ENCODE measurements around the gene TGOLN2. TPM values are rescaled to one million over a fixed set of nuclear protein-coding genes. Genes with fewer than 3 reads are reported as not detected.
"Not testable (repeated sequence)": the region's sequence is repeated elsewhere in the genome, so short reads cannot be mapped to it uniquely, and the experiment has no call there.

Gene TGOLN2
- polyA plus RNA-seq, 3 donors = 68.2 to 157 (median 111) TPM

GRCh38 chr2:85318222-85319074 is 9.3 kb downstream of the TGOLN2 start:
- peak overlapping the region; percentile 30 to 71 for H3K27ac ChIP-seq (ENCODE audit: low read depth in 1 of 2, low read length in 2 of 2)
- H3K4me1 ChIP-seq (ENCODE audit: control insufficient read depth in 1 of 2, insufficient read depth in 2 of 2, low read length in 2 of 2) = peaks cover 48 to 55% of the 10 kb centered on the region in 2 donors

DNA sequence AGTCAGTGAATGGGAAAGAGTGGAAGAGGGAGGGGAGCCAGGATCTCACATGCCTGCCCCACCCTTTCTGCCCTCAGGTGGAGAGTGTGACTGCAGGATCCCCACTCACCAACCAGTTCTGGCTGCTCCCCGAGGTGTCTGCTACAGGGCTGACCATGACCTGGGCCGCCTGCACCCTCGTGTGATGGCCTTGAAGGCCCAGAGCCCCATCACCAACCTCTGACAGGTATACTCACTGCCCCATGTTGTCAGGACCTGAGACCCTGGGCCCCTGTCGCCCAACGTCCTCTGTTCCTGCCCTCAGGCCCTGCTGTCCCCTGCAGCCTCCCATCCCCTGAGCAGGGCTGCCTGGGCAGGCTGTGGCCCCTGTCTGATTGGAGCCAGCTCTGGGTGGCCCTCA is 11.9 kb downstream of the TGOLN2 start:
- Histone ChIP-seq H3K36me3 (replicated peaks in 1 of 2; ENCODE audit: control insufficient read depth in 1 of 2, insufficient read depth in 2 of 2, low read length in 2 of 2) (peaks cover 60 to 74% of the 10 kb centered on the region in 2 donors), H4K20me1 (ENCODE audit: insufficient read depth, low read length) (peaks cover 76% of the 10 kb centered on the region), H3K79me2 (ENCODE audit: insufficient read depth, low read length) (peaks cover 38% of the 10 kb centered on the region), H3K4me1 (ENCODE audit: control insufficient read depth in 1 of 2, insufficient read depth in 2 of 2, low read length in 2 of 2) (peaks cover 27 to 30% of the 10 kb centered on the region in 2 donors)
- H3K4me2 ChIP-seq (replicated peaks; ENCODE audit: extremely low read depth, low read length, poor library complexity, severe bottlenecking); H3K9me3 Mint-ChIP-seq; H3K4me3 Mint-ChIP-seq; H3K9me3 ChIP-seq (replicated peaks in 1 of 2; ENCODE audit: control insufficient read depth in 1 of 2, insufficient read depth in 1 of 2, low read length in 2 of 2); intact Hi-C loops (cut with micrococcal nuclease); H3K27me3 ChIP-seq (ENCODE audit: control insufficient read depth in 2 of 2, insufficient read depth in 2 of 2, low read length in 2 of 2); H3K27me3 Mint-ChIP-seq (ENCODE audit: low read depth in 3 of 3); H2AFZ ChIP-seq (ENCODE audit: insufficient read depth, low read depth, low read length, poor library complexity, severe bottlenecking); H3K4me3 ChIP-seq (replicated peaks in 1 of 3; ENCODE audit: low read depth in 2 of 3, low read length in 3 of 3); DNase-seq; H3K27ac ChIP-seq (ENCODE audit: low read depth in 1 of 2, low read length in 2 of 2); H3K9ac ChIP-seq (ENCODE audit: insufficient read depth, low read length, poor library complexity, severe bottlenecking): not testable (repeated sequence)
- Mint-ChIP-seq H3K36me3 (peaks cover 56 to 74% of the 10 kb centered on the region in 2 donors), H3K27ac (peak overlapping the region in 1 of 7 donors; percentile 52), H3K4me1 (peaks cover 34% of the 10 kb centered on the region)
- no CpG with 5 or more reads among the region's 5 CpGs for WGBS (ENCODE audit: insufficient coverage)

More at GRCh38 chr2:85318222-85319074, 9.3 kb downstream of the TGOLN2 start:
- H3K9me3 Mint-ChIP-seq = no peaks in the 10 kb centered on the region
- H3K36me3 ChIP-seq (replicated peaks in 1 of 2; ENCODE audit: control insufficient read depth in 1 of 2, insufficient read depth in 2 of 2, low read length in 2 of 2) = peaks cover 84 to 93% of the 10 kb centered on the region in 2 donors
- peaks cover 77 to 90% of the 10 kb centered on the region in 2 donors for H3K36me3 Mint-ChIP-seq
- TF ChIP-seq CTCF (IDR thresholded peaks at IDR 0.05) = no peak
- no peaks in the 10 kb centered on the region for H3K9me3 ChIP-seq (replicated peaks in 1 of 2; ENCODE audit: control insufficient read depth in 1 of 2, insufficient read depth in 1 of 2, low read length in 2 of 2)
- H3K9ac ChIP-seq (ENCODE audit: insufficient read depth, low read length, poor library complexity, severe bottlenecking) = no peak overlapping the region
- H3K27me3 Mint-ChIP-seq (ENCODE audit: low read depth in 3 of 3) = peaks cover 0 to 3% (median 0%) of the 10 kb centered on the region in 3 donors
- WGBS (ENCODE audit: insufficient coverage) = 26% methylated on average over 9 of the region's 11 CpGs
- H3K27me3 ChIP-seq (ENCODE audit: control insufficient read depth in 2 of 2, insufficient read depth in 2 of 2, low read length in 2 of 2) = no peaks in the 10 kb centered on the region
- H3K4me2 ChIP-seq (replicated peaks; ENCODE audit: extremely low read depth, low read length, poor library complexity, severe bottlenecking) = peak overlapping the region; percentile 6
- H2AFZ ChIP-seq (ENCODE audit: insufficient read depth, low read depth, low read length, poor library complexity, severe bottlenecking) = no peak overlapping the region
- peaks cover 64% of the 10 kb centered on the region for H3K79me2 ChIP-seq (ENCODE audit: insufficient read depth, low read length)
- peaks cover 100% of the 10 kb centered on the region for H4K20me1 ChIP-seq (ENCODE audit: insufficient read depth, low read length)
- peak overlapping the region; percentile 58 to 90 (median 80) for H3K27ac Mint-ChIP-seq
- intact Hi-C loops (cut with micrococcal nuclease) = no loop called here
- DNase-seq = peak; percentile 60 to 85 (median 67)
- H3K4me1 Mint-ChIP-seq = peaks cover 56% of the 10 kb centered on the region
- H3K4me3 ChIP-seq (replicated peaks in 1 of 3; ENCODE audit: low read depth in 2 of 3, low read length in 3 of 3) = no peak overlapping the region
- no peak overlapping the region for H3K4me3 Mint-ChIP-seq

Measured in CD14-positive monocyte (primary cell).